VCaP (cell line): ENCODE results near the gene KMT5B.

Experiments
- H3K27ac ChIP-seq: fragments of 450-650 bp; 2 replicates; pipeline ENCODE4 v1.5.1; 2017
- TF ChIP-seq, protein P1 (sequence below): fragments of 450-650 bp; conservative IDR thresholded peaks from 2 replicates; pipeline ENCODE4 v1.5.1; 2017; ENCODE audit warnings: mild to moderate bottlenecking, moderate library complexity

KMT5B gene

DNA sequence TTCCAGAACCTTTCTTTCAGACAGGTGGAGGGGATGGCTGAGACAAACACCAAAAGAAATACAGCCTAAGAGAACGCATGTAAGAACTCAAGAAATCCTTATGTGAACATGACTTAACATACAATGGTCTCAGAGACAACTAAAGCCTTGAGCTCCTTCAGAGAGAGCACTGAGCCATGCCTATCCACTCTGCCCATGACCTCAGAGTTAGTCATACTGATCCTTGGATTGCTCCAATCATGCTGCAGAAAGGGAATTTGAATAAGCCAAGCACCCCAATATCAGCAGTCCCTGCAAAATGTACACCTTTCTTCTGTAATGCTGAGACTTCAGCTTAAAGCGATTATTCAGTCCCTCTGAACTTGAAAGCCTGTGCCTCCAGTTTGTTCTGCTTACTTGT, 48.7 kb downstream of the KMT5B start:
- TF ChIP-seq, protein P1, sequence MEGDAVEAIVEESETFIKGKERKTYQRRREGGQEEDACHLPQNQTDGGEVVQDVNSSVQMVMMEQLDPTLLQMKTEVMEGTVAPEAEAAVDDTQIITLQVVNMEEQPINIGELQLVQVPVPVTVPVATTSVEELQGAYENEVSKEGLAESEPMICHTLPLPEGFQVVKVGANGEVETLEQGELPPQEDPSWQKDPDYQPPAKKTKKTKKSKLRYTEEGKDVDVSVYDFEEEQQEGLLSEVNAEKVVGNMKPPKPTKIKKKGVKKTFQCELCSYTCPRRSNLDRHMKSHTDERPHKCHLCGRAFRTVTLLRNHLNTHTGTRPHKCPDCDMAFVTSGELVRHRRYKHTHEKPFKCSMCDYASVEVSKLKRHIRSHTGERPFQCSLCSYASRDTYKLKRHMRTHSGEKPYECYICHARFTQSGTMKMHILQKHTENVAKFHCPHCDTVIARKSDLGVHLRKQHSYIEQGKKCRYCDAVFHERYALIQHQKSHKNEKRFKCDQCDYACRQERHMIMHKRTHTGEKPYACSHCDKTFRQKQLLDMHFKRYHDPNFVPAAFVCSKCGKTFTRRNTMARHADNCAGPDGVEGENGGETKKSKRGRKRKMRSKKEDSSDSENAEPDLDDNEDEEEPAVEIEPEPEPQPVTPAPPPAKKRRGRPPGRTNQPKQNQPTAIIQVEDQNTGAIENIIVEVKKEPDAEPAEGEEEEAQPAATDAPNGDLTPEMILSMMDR: no peak
- H3K27ac ChIP-seq: no peak overlapping the region

DNA sequence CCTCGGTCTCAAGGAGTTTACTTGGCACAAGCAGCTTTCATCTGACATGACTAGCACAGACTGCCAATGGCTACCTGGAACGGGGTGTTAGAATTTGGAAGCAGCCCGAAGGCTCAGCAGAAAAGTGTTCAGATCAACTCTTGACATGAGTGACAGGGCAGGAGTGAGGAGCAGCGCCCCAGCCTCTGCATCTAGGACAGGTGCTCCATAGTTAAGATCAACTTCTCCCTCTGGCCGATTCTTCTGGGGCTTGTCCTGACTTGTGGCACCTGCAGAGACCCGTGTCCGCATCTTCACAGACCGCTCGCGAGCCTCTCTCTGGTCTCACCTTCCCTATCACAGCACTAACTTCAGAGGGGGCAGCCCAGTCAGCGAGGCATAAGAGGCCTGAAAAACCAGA, 49.4 kb downstream of the KMT5B start:
- TF ChIP-seq, protein P1: no peak
- H3K27ac ChIP-seq: no peak overlapping the region

DNA sequence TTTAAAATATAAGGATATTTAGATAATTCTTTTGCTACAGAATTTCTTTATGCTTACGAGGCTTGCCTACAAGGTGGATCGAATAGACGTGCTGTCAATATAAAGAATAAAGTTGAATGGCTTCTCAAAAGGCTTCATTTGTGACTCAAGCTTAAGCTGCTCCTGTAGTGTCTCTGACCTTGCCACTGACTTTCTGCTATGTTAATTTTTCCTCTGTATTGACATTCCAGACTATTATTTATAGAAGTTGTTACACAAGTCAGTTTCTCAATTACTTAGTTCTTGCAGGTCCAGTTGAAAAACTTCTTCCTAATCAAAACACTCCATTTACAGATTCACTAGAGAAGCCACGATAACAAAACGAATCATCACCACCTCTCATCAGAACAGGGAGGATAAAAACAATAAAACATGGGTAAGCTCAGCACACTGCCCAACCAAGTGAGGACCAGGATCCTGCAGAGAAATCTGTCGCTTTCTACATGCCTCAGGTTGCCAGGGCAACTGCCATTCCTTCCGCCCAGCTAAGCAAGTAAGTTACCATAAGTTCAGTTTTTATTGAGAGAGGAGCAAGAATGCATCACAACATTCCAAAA, 52.9 kb downstream of the KMT5B start:
- TF ChIP-seq, protein P1: no peak
- H3K27ac ChIP-seq: no peak overlapping the region

DNA sequence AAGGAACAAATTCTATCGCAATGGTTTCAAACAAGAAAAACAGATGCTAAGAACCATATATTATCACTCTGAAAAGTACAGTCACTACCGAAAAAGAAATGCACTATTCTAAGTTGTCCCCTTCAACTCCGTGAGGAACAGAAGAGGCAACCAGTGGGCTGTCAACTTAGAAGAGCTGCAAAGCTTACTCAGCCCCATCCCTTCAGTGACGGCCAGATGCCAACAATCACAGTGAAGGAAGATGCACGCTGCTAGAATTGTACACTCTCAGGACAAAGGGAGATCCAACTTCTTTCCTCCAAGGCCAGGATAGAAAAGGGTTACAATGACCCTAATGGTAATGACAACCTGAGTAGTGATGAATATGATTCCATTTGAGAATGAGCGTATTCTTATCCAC, 53.4 kb downstream of the KMT5B start:
- TF ChIP-seq, protein P1: no peak

DNA sequence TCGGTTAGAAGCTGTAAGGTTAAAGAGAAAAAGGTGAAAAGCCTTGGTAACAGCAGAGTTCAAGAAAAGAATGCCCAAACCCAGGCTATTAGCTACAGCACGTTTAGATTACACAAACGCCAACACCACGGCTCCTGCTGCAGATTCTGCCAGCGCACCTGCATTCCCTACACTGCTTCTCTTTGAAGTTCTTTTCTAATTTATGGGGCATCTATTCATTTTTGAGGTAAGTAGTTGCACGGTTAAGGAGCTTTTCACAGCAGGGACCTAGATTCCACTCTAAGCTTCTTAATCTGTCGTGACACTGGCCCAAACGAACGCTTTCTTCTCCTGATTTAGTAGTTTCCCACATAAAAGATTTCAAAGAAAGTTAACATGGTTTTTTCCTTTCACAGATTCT, 53.9 kb downstream of the KMT5B start:
- no peak overlapping the region for H3K27ac ChIP-seq
- TF ChIP-seq, protein P1: no peak

More for the DNA sequence above, 53.4 kb downstream of the KMT5B start:
- no peak overlapping the region for H3K27ac ChIP-seq

DNA sequence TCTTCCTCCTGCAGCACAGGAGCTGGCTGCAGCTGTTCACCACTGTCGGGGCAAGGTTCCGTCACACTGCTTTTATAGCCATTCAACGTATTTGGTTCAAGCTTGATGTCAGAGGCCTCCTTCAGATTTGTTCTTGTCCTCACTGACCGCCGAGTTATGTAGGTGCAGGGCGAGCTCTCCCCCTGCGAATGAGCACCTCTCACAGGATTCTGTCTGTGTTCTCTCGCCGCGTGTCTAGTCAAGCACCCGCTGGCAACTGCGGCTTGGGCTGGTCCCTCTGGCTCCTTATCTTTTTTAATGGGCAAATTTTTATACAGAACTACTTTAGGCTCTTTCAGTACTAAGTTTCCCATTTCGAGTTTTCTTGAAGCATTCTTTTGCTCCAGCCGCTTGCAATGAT, 54.5 kb downstream of the KMT5B start:
- TF ChIP-seq, protein P1: no peak
- H3K27ac ChIP-seq: no peak overlapping the region

DNA sequence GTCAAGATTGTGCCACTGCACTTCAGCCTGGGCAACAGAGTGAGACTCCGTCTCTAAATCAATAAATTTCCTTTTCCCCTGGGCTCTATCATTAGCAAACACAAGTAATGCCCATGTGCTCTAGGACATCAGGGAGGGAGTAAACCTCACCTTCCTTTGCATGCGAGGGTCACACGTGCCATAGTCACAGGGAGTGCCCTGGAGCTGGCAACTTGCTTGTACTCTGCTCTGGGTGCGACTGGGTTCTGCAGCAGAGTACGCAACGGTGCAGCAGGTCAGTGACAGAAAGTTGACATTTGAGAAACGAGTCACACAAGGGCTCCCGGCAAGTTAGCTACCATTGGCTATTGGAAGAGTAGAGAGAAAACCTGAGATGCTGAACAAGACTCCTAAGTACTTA, 59.4 kb downstream of the KMT5B start:
- TF ChIP-seq, protein P1: no peak
- no peak overlapping the region for H3K27ac ChIP-seq
